GM21367 (cell line): ENCODE results near the gene QRFP.

Experiments
- ATAC-seq: cut with Tn5 transposase; IDR thresholded peaks from one replicate; pipeline ENCODE4 v1.9.1; 2021; ENCODE audit not compliant: unreplicated experiment

The QRFP gene

DNA sequence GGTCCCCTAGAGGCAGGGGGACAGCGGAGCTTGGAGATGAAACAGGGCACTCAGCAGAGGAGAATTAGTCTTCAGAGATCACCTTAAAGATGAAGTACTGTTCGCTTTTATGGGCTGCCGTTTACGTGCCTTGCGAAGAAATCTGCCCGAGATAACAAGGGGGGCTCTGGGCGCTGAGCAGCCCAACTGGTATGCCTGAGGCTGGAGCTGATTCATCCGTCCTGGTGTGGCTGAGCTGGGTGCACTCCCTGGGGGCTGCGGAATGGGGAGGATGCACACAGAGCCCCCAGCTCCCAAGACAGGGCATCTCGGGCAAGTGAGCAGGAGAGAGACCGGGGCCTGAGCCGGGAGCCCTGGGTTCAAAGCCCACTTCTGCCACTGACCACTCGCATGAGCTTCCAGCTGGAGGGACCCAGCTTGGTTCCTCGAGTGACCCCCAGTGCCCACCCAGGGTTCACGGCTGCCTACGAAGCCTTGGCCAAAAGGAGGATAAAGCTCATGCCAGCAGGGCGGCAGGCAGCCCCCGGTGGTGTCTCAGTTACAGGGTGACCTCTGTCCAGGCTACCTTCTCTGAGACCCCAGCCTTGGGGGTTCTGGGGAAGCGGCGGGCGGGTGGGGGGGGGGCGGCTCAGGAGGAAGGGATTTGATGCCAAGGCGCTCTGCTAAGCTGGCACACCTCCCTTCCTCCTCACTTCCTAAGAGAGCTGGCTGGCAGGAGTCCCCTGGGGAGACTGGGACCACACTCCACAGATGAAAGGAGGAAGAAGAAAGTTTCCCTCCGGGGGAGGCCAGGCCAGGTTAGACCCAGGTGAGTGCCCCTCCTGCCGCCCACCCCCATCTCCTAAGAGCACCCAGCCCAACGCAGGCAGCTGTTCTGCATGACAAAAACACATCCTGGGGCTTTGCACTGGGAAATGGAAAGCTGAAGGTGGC lies 36.8 kb upstream of the QRFP start:
- no peak for ATAC-seq

DNA sequence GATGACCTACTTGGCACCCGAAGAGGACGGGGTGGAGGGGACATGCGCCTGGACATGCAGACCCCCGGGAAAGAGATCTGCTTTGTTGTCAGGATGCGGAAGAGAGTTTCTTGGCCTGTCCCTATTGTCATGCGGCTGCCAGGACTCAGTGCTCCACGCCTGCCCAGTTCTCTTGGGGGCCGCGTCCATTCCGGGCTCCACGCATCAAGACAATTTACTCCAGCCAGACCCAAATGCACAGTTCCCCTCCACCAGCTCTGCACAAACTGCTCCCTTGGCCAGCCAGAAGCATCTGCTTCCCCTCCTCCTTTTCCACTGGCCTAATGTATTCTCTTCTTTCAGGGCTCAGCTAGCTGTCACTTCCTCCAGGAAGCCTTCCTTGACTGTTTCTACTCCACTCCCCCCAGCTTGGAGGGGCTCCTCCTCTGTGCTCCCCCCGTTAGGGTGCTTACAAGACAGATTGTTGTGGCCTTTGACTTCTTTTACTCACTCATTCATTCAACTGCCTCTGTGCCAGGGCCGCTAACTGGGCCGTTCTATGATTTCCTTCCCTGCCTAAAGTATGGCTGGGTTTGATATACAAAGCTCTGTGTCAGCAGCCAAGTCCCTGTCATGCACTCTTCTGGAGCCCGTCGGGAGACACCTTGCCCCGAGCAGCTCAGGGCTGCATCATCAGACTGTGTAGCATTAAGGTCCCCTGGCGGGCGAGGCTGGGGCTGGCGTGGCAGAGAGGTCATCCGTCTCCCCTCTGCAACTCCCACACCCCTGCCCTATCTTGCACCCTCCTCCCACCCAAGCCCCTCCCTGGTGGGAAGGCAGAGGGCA lies 35.9 kb upstream of the QRFP start:
- ATAC-seq = no peak

DNA sequence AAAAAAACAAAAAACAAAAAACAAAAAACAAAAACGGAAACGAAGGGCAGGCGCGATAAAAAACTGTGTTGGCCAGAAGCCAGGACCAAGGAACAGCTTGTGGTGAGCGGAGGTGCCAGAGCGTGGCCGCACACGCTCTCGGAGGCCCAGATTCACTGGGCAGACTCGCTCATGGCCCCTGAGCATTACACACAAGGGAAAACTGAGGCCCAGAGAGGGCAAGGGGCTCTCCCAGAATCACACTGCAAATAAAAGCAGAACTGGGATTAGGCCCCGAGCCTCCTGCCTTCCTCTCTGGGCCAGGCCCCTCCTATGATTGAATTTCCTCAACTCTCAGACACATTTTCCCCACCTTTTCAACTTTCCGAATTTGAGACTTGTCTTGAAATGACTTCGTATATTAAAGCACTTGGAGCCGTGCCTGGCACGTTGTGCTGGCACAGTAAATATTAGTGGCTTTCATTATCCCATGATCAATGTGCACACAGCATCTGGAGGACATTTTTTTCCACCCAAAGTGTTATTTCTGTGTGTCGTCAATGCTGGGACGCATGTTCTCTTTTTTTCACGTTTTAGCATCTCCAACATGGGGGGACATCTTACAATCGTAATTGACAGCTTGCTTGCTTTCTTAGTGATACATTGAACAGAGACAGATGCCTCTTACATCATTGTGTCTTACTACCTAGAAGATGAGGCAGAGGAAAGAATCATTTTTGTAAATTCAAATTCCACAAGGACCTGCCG lies 35.1 kb upstream of the QRFP start:
- ATAC-seq = no peak

DNA sequence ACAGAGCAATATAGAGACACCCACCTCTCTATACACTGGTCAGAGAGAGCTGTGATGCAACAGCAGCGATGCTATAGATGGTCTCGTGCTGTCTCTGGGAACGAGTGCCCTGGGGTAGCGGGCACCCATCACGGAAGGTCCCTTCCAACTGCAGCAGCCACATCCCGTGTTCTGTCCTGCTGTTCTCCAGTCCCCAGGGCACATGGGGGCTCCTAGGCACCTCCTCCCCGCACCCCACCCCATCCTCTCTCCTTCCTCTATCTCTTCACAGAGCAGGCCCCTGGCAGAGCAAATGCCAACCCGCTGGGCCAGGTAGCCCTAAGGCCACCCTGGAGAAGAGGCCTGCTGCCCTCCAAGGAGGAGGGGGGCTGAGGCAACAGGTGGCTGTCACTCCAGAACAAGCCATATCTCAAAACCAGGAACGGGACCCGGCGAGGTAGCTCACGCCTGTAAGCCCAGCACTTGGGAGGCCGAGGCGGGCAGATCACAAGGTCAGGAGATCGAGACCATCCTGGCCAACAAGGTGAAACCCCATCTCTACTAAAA lies 34.3 kb upstream of the QRFP start:
- ATAC-seq = no peak

DNA sequence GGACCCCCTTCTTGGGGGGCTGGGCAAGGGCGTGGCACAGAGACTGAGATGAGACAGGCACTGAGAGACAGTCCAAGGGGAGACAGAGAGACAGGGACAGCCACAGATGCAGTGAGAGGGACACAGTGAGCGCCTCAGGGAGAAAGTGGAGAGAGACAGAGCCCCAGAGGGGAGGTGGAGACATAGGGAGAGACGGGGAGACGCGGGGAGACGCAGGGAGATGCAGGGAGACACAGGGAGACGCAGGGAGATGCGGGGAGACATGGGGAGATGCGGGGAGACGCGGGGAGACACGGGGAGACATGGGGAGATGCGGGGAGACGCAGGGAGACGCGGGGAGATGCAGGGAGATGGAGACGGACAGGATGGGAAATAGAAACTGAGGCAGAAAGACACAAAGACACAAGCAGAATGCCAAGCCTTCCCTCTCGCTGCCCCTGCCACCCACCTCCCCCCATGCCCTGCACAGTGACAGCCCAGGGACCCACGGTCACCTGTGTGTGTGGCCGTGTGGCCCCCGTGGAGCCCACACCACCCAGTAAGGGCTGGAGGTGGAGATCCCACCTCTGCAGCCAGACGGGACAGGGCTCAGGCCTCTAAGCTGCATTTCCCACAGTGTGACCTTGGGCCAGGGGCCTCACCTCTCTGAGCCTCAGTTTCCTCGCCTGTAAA lies 33.7 kb upstream of the QRFP start:
- ATAC-seq = no peak

DNA sequence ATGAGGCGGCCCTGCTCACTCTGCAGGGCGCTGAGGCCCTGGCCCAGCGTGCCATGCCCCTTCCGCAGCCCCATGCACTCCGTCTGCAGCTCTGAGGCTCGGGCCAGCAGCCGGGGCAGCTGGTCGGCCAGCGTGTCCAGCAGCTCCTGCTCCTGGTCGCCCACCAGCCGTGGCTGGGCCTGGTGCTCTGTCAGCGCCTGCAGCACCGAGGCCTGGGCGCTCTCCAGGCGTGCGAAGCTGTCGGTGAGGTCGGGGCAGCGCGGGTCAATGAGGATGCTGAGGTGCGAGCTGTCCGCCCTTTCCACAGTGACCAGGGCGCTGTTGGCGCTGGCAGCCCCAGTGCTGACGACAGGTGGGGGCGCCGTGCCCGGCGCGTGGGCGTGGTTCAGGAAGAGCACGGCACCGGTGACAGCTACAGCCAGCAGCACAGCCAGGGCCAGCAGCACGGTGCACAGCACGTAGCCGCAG lies 33.0 kb upstream of the QRFP start:
- no peak for ATAC-seq

DNA sequence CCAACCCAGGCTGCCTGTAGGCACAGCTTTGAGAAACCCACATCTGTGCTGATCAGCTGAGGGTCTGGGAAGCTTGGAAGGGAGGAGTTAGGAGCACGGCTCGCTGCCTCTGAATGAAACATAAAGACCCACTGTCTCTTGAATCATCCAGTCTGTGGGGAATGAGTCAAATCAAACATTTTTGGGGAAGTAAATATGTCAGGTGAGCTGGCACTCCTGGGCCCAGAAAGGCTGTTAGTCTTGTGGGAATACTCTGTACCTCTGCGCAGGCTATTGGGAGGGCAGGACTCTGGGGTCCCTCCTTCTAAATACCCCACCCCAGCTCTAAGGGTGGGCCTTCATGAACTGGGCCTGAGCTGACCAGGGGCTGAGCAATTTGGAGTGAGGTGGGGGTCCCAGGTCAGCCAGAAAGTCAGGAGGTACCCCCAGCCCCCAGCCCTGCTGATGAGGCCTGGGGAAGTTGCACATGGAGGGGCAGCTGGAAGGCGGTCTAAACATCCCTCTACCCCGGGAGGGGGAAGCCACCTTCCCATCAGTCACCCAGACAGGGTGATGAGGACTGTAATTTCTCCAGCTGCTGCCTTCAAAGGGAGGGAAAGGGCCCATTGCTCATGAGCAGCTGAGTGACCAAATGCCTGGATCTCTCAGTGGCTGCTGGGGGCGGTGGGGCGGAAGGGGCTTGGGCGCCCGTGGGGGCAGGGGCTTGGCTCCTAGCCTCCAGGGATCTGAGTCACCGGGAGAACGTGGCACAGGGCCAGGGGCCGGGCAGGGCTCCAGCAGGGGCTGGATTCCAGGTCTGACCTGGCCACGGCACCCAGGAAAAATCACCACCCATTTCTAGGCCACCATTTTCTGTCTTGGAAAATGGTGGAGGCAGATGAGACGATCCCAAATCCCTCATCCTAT lies 31.6 kb upstream of the QRFP start:
- ATAC-seq = no peak

DNA sequence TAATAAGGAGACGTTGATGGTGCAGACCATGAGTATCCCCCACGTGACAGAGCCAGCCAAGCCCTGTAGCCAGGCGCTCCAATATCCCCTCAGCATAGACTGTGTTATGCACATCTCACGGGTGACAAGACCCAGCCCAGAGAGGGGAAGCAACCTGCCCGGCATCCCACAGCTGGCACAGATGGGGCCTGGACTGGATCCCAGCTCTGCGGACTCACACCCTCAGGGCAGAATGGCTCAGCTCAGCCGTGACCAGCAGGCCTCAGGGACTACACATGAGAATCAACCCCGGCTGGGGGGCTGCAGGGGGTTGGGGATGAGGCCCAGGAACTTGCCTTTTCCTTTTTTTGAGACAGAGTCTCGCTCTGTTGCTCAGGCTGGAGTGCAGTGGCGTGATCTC lies 30.7 kb upstream of the QRFP start:
- ATAC-seq = no peak

DNA sequence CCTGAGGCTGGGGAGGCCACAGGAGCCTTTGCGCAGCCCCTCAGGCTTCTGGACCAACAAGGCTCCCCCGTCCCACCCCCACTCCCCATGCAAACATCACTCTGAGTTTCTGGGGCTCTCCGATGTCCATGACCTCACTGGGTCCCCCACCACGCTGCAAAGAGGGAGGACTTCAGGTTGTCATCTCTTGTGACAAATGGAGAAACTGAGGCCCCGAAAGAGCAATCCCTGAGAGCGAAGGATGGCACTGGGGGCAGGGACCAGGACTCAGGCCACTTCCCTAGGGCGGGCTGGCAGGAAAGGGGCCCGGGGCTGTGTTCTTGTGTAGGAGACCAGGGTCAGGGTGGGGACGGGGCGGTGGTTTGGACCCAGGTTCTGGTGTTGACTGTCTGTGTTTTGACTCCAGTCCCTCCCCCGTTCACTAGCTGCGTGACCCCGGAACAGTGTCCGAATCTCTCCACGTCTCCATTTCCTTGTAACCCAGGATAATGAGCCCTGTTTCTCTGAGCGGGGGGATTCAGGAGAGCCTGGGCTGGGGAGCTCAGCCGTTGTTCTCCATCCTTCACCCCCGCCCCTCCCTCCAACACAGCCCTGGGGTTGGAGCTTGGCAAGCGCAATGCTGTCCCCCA lies 28.6 kb upstream of the QRFP start:
- no peak for ATAC-seq

DNA sequence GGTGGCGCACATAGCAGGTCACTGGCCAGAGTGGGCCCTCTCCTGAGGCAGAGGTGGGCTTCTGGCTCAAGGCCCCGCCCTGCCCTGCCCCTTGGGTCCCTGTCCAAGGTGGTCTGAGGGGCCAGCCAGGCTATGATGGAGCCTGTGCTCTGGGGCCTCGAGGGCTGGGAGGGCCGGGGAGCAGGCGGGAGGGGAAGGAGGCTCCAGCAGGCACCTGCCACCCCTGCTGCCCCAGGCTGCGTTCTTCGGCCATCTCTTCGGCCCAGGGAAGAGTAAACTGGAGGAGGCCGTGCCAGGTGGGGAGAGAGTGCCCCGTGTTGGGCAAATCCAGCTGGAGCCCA lies 27.8 kb upstream of the QRFP start:
- no peak for ATAC-seq

DNA sequence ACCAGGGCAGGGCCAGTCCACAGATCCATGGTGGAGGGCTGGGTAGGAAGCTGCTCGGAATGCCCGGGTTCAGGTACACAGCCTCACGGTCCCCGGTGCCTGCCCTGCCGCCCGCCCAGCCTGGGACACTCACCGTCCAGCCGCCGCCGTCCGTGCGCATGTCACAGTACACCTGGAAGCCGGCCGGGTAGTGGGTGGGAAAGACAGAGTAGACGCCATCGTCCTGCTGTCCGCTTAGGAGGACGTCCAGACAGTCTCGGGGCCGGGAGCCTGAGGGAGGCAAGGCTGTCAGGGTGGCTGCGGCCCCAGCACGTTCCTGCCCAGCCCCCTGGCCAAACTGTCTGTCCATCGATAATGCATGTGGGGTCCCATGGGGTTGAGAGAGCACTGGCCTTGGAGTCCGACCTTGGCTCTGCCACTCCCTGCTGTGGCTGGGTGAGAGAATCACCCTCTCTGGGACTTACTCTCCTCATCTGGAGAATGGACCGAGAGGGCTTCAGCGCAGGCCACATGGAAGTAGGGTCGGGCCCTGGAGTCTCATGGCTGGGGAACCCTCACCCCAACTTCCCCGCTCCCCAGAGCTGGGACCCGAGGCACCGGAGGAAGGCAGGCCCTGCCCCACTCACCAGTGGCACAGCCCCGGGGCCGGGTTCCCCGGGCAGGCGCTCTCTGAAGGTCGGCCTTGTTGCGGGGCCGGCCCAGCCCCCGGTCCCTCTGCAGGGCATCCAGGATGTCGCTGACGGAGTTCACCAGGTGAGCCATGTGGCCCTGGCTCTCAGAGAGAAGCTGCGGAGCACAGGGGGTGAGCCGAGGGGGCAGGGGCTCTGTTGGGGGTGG lies 27.2 kb upstream of the QRFP start:
- ATAC-seq = no peak

DNA sequence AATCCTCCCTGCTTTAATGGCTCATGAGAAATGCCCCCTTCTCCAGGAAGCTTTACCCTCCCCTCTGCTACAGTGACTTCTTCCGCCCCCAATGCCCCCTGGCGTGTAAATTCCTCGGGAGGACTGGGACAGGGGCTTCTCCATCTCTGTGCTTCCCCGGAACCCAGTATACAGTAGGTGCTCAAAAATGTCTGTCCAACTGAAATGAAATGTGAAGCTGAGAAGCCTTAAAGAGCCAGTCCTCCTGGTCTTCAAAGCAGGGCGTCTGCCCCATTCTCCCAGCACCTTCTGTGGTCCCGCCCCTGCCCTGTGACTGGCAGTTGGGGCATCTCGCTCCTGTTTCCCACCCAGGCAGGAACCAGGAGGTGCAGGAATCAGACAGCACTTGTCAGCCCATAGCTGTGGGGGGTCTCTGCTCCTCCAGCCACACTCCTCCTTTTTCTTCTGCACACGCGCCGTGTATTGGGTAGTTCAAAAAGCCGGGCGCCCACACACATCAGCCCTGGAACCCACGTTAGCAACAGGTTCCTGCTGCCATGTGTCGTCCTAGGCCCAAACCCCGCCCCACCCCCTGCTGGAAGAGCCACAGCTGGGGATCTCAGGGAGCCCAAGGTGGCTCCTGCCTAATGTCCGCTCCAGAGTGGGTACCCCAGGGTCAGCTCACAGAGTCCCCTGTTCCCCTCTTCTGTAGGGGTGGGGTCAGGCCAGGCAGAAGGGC lies 26.4 kb upstream of the QRFP start:
- ATAC-seq = no peak

DNA sequence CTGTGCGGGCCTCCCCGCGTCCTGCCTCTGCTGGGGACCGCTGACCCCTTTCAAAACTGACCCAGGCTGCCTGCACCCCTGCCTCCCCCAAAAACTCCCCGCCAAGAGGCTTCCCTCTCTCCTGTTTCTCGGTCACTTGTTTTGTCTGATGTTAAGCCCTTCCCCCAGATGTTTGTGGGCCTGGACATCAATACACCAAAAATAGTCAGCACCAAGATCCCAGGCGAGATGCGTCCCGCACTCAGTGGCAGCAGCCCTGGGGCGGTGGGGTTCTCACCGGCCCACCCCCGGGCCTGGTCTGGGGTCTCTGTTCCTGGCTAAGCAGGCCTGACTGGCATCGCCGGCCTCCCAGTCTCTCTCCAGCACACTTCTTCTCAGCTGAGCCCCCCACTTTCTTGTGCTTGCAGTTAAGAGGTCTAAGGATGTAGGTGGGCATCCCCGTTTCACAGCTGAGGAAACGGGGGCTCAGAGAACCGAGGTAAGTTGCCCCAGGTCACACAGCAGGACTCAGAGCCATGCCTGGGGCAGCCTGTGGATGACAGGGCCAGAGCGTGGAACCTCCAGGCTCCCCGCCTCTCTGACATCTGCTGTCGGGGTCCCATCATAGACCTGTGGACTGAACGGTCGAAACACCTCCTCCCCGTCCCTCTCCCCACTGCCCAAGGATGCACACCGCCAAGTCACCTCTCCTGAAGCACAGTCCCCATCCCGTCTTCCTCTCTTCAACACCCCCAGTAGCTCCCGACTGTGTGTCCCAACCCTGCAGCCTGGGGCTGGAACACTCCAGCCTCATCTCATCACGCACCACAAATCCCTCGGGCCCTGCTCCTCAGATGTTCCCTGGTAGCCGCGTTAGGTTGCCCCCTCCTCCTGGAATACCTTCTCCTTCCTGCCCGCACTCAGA lies 25.6 kb upstream of the QRFP start:
- no peak for ATAC-seq

DNA sequence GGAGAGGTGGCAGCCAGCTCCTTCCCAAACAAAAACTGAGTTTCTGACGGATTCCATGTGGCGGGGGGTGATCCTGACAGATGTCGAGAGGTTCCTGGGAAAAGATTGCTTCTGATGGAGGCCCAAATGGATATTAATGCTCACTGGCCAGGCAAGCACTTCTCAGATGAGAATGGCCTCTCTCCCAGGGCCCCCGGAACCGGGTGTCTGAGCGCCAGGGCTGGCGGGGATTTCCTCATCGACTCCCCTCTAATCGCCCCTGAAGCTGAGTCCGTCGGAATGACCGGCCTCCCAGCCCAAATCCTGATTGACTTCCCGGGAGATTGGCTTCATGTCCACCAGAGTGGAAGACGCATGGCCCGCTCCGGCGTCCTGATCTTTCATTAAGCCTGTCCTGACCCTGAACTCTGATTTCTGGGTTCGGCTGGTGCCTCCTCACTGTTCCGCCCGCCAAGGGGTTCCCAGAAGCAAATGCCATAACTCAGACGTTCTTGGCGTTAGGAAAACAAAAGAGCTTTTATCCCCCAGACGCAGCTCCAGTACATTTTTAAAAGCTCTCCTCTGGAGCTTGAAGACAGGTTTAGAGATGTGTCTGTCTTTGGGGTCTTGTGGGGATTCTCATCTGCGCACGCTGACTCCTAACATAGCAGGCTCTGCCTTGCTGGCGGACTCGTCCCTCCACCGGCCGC lies 24.8 kb upstream of the QRFP start:
- ATAC-seq = no peak

DNA sequence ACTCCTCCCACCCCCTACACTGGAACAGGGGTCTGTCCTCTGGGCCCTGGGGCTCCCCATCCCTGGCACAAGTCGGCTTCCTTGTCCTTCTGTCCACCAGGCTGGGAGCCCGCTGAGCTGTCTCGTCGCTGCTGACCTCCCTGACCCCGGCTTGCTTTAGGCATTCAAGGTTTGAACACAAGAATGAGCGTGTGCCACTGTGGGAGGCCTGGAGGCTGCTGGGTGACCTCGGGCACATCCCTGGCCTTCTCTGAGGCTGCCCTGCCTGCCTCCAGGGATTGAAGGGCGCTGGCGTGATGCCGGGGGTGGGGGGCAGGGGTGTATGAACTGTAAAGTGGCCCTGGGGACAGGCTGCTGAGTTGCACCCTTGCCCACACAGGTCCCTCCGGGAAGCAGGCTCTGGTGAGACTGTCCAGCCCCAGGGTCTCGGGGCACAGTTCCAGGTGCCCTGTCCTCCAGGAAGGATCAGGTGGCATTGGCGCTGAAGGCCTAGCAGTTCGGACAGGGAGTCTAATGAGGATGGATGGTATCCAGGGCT lies 24.2 kb upstream of the QRFP start:
- ATAC-seq = no peak

DNA sequence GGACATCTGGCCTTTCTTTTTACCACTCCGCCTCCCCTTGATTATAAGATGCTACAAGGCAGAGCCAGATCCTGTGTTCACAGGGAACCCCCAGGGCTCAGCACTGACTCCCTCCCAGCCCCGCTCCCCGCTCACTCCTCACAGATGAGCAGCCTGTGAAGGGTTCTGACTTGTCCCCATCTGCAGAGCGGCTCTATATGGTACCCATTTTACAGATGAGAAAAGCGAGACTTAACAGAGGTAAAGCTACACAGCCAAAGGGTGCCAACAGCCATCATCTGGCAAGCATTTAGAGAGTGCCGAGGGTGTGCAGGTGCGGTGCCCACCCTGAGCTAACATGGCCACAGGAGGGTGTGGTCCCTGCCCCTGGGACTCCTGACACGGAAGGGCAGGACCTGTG lies 23.6 kb upstream of the QRFP start:
- ATAC-seq = no peak
